Suprapubic skin (tissue), 3 donors: ENCODE measurements around the gene SCN4A.

Experiments
- POLR2A ChIP-seq, 2 donors: fragments of 450-650 bp; IDR thresholded peaks; one replicate each; pipeline ENCODE4 v1.6.1; 2017; ENCODE audit warnings: antibody characterized with exemption in 2 of 2, mild to moderate bottlenecking in 2 of 2, moderate library complexity in 2 of 2
- TF ChIP-seq, protein P1 (sequence below), 2 donors: fragments of 200-600 bp in 1 of 2; fragments of 450-650 bp in 1 of 2; sonication (generic) in 1 of 2; IDR thresholded peaks; one replicate each; pipeline ENCODE4 v1.5.1; 2016 to 2019; ENCODE audit warnings: antibody characterized with exemption in 2 of 2, mild to moderate bottlenecking in 1 of 2, moderate library complexity in 1 of 2

DNA sequence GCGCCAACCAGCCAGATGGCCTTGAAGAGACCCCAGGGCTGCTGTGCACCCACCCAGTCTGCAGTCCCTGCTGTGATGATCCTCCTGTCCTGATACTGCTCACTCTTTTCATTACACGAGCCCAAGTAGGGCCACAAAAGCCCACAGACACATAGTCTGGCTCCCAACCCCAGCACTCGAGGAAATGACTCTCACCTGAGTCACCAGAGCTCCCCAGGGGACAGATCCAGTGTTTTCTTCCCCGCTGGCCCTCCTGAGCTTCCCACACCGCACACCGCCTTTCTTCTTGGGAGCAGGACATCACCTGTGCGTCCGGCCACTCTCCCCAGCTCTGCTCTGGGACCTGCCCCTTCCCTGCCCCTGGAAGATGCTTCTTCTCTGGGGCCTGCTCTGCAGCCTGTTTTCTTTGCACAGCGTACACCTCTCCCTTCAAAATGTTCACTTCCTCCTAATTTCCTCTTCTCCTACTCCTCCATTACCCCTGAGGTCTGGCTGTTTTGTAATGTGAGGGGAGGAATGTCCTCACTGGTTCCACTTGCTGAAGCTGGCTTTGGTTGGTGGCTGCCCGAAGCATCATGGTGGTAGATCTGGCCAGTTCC is 2.0 kb upstream of the SCN4A start:
- TF ChIP-seq, protein P1, sequence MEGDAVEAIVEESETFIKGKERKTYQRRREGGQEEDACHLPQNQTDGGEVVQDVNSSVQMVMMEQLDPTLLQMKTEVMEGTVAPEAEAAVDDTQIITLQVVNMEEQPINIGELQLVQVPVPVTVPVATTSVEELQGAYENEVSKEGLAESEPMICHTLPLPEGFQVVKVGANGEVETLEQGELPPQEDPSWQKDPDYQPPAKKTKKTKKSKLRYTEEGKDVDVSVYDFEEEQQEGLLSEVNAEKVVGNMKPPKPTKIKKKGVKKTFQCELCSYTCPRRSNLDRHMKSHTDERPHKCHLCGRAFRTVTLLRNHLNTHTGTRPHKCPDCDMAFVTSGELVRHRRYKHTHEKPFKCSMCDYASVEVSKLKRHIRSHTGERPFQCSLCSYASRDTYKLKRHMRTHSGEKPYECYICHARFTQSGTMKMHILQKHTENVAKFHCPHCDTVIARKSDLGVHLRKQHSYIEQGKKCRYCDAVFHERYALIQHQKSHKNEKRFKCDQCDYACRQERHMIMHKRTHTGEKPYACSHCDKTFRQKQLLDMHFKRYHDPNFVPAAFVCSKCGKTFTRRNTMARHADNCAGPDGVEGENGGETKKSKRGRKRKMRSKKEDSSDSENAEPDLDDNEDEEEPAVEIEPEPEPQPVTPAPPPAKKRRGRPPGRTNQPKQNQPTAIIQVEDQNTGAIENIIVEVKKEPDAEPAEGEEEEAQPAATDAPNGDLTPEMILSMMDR (IDR thresholded peaks at IDR 0.05): no peak
- no peak for TF ChIP-seq POLR2A (IDR thresholded peaks at IDR 0.05)
